ENCODE results near the gene QRFP.

- TF ChIP-seq POLR2A (IDR thresholded peaks at IDR 0.05) (no peak), CTCF (IDR thresholded peaks at IDR 0.05) (no peak)
Observed at GRCh38 chr9:130935648-130936271, 39.1 kb upstream of the QRFP start.
